K562 (cell line): ENCODE measurements around the gene CCSAP. TPM values are rescaled to one million over a fixed set of nuclear protein-coding genes. Genes with fewer than 3 reads are reported as not detected.

Source experiments
- ATAC-seq: fragments of 200-7000 bp; cut with Tn5 transposase; 3 replicates; pipeline ENCODE4 v1.9.1; 2020; ENCODE audit warnings: moderate library complexity
- BruUV-seq: library from RNA; stranded (reverse); fragments of 400-500 nt; replicated peaks from 2 replicates; lab custom pipeline; 2021; lab: Mats Ljungman, UMichigan
- CTCF ChIA-PET: fragments of 300-600 bp; formaldehyde crosslinking; extraction: SDS; loops from one replicate; lab custom pipeline; 2021; ENCODE audit warnings: low intra/inter-chr PET ratio; lab: Yijun Ruan, JAX
- POLR2A ChIA-PET: fragments of 300-600, 350-650 bp; sonication (Branson Sonifier 250); formaldehyde crosslinking; extraction: SDS; loops from one replicate; lab custom pipeline; 2021; ENCODE audit warnings: antibody characterized with exemption, inconsistent platforms; lab: Yijun Ruan, JAX
- DNase-seq, 4 experiments: peaks; one replicate each; pipeline versions ENCODE4 v3.0.0 to v3.0.0-alpha.2; 2011 to 2018; ENCODE audit warnings: low spot score in 3 of 4, mixed read lengths in 3 of 4; ENCODE audit errors: extremely low read depth in 1 of 4
- FAIRE-seq: peaks from 2 replicates; lab custom pipeline; 2011; peaks lifted over from hg19 to GRCh38; lab: Jason Lieb, UNC
- H2AFZ ChIP-seq: 2 replicates; pipeline ENCODE4 v1.6.0; 2011; ENCODE audit warnings: low read depth, low read length, control low read depth, inconsistent platforms
- H3K27ac ChIP-seq: fragments of 200-600 bp; 3 replicates; pipeline ENCODE4 v1.8.0; 2011; ENCODE audit warnings: low read depth, mild to moderate bottlenecking, control low read depth, inconsistent platforms, low read length, moderate library complexity, mixed read lengths; ENCODE audit errors: extremely low read depth
- H3K27me3 ChIP-seq, 2 experiments: fragments of 300-600 bp in 1 of 2; 2 replicates in 1 of 2; 3 replicates in 1 of 2; pipeline versions ENCODE4 v1.6.0 to v1.8.0; 2011; ENCODE audit warnings: inconsistent platforms in 2 of 2, low read length in 2 of 2, mild to moderate bottlenecking in 1 of 2, mixed read lengths in 1 of 2, moderate library complexity in 1 of 2; ENCODE audit not compliant: control insufficient read depth in 2 of 2, insufficient read depth in 2 of 2
- H3K36me3 ChIP-seq: fragments of 300-600 bp; 3 replicates; pipeline ENCODE4 v1.8.0; 2011; ENCODE audit warnings: mild to moderate bottlenecking, low read length, inconsistent platforms; ENCODE audit not compliant: control insufficient read depth, insufficient read depth
- H3K4me1 ChIP-seq, 2 experiments: fragments of 200-600 bp in 1 of 2; replicated peaks in 1 of 2; 2 replicates in 1 of 2; 3 replicates in 1 of 2; pipeline versions ENCODE4 v1.5.1 to v1.8.0; 2011; ENCODE audit warnings: inconsistent platforms in 2 of 2, low read length in 2 of 2, mild to moderate bottlenecking in 1 of 2, mixed read lengths in 1 of 2, moderate library complexity in 1 of 2; ENCODE audit not compliant: control insufficient read depth in 2 of 2, insufficient read depth in 2 of 2
- H3K4me2 ChIP-seq: 2 replicates; pipeline ENCODE4 v1.6.1; 2011; ENCODE audit warnings: low read length, control low read depth, inconsistent platforms, mixed read lengths; ENCODE audit not compliant: insufficient read depth
- H3K4me3 ChIP-seq: fragments of 200-600 bp; sonication (generic), shearing (Covaris generic); 2 replicates; pipeline ENCODE4 v1.5.1; 2016; ENCODE audit warnings: control low read depth, inconsistent platforms
- H3K79me2 ChIP-seq: fragments of 200-600 bp; 3 replicates; pipeline ENCODE4 v1.8.0; 2011; ENCODE audit warnings: low read length, inconsistent platforms; ENCODE audit not compliant: control insufficient read depth, insufficient read depth
- H3K9ac ChIP-seq, 2 experiments: 2 replicates each; pipeline versions ENCODE4 v1.6.0 to v1.6.1; 2011; ENCODE audit warnings: low read depth in 2 of 2, low read length in 2 of 2, control low read depth in 1 of 2, inconsistent platforms in 1 of 2, mild to moderate bottlenecking in 1 of 2, mixed read lengths in 1 of 2; ENCODE audit not compliant: insufficient read depth in 1 of 2
- H3K9me1 ChIP-seq: one replicate; pipeline ENCODE4 v1.6.0; 2011; ENCODE audit warnings: inconsistent platforms, mild to moderate bottlenecking, low read length, moderate library complexity; ENCODE audit not compliant: control insufficient read depth, insufficient read depth
- H3K9me3 ChIP-seq: replicated peaks from 2 replicates; pipeline ENCODE4 v1.5.1; 2011; ENCODE audit warnings: low read depth, low read length, inconsistent platforms; ENCODE audit not compliant: control insufficient read depth, insufficient read depth
- H4K20me1 ChIP-seq: replicated peaks from 2 replicates; pipeline ENCODE4 v1.6.1; 2011; ENCODE audit warnings: low read length, inconsistent platforms, mixed read lengths; ENCODE audit not compliant: control insufficient read depth, insufficient read depth
- BRD9 ChIP-seq: fragments of 450-650 bp; IDR thresholded peaks from 2 replicates; pipeline ENCODE4 v1.6.1; 2018; ENCODE audit warnings: low read depth; ENCODE audit not compliant: partially characterized antibody
- C11orf30 ChIP-seq: fragments of 450-650 bp; IDR thresholded peaks from 2 replicates; pipeline ENCODE4 v1.6.1; 2016; ENCODE audit warnings: low read depth, mild to moderate bottlenecking
- CBX8 ChIP-seq: fragments of 200-600 bp; sonication (generic); IDR thresholded peaks from 2 replicates; pipeline ENCODE4 v1.6.1; 2012; ENCODE audit warnings: borderline replicate concordance, mixed run types, low read depth, mild to moderate bottlenecking, moderate library complexity, mixed read lengths, low read length, control low read depth, inconsistent platforms; ENCODE audit not compliant: poor library complexity, severe bottlenecking; ENCODE audit errors: extremely low read depth
- CHD1 ChIP-seq: fragments of 200-600 bp; sonication (generic); IDR thresholded peaks from one replicate; pipeline ENCODE4 v1.6.1; 2012; ENCODE audit warnings: mild to moderate bottlenecking, moderate library complexity, low read length, inconsistent platforms
- CLOCK ChIP-seq: fragments of 250-450 bp; sonication (Bioruptor Pico); IDR thresholded peaks from 2 replicates; pipeline ENCODE4 v1.4.0; 2020; ENCODE audit warnings: mild to moderate bottlenecking, moderate library complexity, borderline replicate concordance
- EP400 ChIP-seq: fragments of 450-650 bp; IDR thresholded peaks from 2 replicates; pipeline ENCODE4 v1.6.1; 2017; ENCODE audit warnings: antibody characterized with exemption, mild to moderate bottlenecking, moderate library complexity
- HDAC8 ChIP-seq: fragments of 450-650 bp; IDR thresholded peaks from 2 replicates; pipeline ENCODE4 v1.6.1; 2016; ENCODE audit warnings: mild to moderate bottlenecking, missing genetic modification characterization, moderate library complexity, missing compliant biosample characterization
- IFI16 ChIP-seq: fragments of 250-450 bp; sonication (Bioruptor Pico); IDR thresholded peaks from 2 replicates; pipeline ENCODE4 v2.1.2; 2022; ENCODE audit warnings: mild to moderate bottlenecking, inconsistent platforms
- IRF2 ChIP-seq: sonication (generic); formaldehyde crosslinking; IDR thresholded peaks from 2 replicates; pipeline ENCODE4 v1.8.1; 2022; ENCODE audit warnings: mild to moderate bottlenecking, missing genetic modification reagents
- KDM5B ChIP-seq: fragments of 200-600 bp; sonication (generic); IDR thresholded peaks from 2 replicates; pipeline ENCODE4 v1.6.1; 2012; ENCODE audit warnings: low read depth, mild to moderate bottlenecking, moderate library complexity, low read length, control low read depth, inconsistent platforms; ENCODE audit not compliant: insufficient replicate concordance
- MAFG ChIP-seq: fragments of 450-650 bp; conservative IDR thresholded peaks from 2 replicates; pipeline ENCODE4 v1.6.1; 2016; ENCODE audit warnings: missing genetic modification characterization, missing compliant biosample characterization
- MTA1 ChIP-seq: fragments of 450-650 bp; IDR thresholded peaks from 2 replicates; pipeline ENCODE4 v1.6.1; 2017; ENCODE audit warnings: borderline replicate concordance
- PML ChIP-seq: IDR thresholded peaks from 2 replicates; pipeline ENCODE4 v1.6.1; 2012; ENCODE audit warnings: low read length, inconsistent platforms
- TAF9B ChIP-seq: fragments of 450-650 bp; IDR thresholded peaks from 2 replicates; pipeline ENCODE4 v1.6.1; 2018; ENCODE audit warnings: mild to moderate bottlenecking; ENCODE audit not compliant: partially characterized antibody
- TCF7 ChIP-seq: sonication (generic); IDR thresholded peaks from 2 replicates; pipeline ENCODE4 v1.6.1; 2016; ENCODE audit warnings: antibody characterized with exemption, borderline replicate concordance
- ZNF143 ChIP-seq: sonication (generic); formaldehyde crosslinking; IDR thresholded peaks from 2 replicates; pipeline ENCODE4 v1.9.0; 2022; ENCODE audit warnings: mild to moderate bottlenecking, missing genetic modification reagents
- ZNF785 ChIP-seq: fragments of 250-450 bp; sonication (Bioruptor Pico); IDR thresholded peaks from 2 replicates; pipeline ENCODE4 v1.4.0; 2020; ENCODE audit warnings: mild to moderate bottlenecking
- WGBS: fragments of 100-300 bp; shearing (Covaris generic); methylation state at CpG from one replicate; pipeline ENCODE4 v1.1.6; 2016; ENCODE audit warnings: low coverage, mixed read lengths; ENCODE audit not compliant: insufficient coverage; ENCODE audit errors: missing lambda C conversion rate; 5-methylcytosine and 5-hydroxymethylcytosine counted together
- in situ Hi-C: fragments of 300-500 bp; cut with MboI; formaldehyde crosslinking; loops from 4 replicates; pipeline ENCODE4 v1.15.0; 2018; ENCODE audit warnings: inconsistent platforms, mixed read lengths
- intact Hi-C: fragments of 100-400 bp; cut with micrococcal nuclease; formaldehyde crosslinking; loops from 2 replicates; pipeline ENCODE4 v1.14.2; 2022
- polyA plus RNA-seq, 8 experiments: library from polyadenylated mRNA; depleted of rRNA in 4 of 8; stranded (reverse) in 5 of 8; unstranded in 3 of 8; fragments of >200 nt; fragmentation: Nextera tagmentation in 2 of 8; fragmentation: Illumina TruSeq in 1 of 8; extraction: Ambion mirVana in 2 of 8; extraction: Trizol in 1 of 8; gene quantifications; 2 replicates each; pipeline versions ENCODE4 v1.2.1 to v1.2.3, GENCODE V29; 2011 to 2014; ENCODE audit warnings: inconsistent platforms in 1 of 8, missing spikeins in 1 of 8
- total RNA-seq, 7 experiments: library from RNA; depleted of rRNA in 6 of 7; stranded (reverse); fragments of >200 nt in 6 of 7; fragmentation: Illumina TruSeq in 2 of 7; extraction: Trizol in 2 of 7; gene quantifications; 2 replicates each; pipeline versions ENCODE4 v1.2.1 to v1.2.3, GENCODE V29; 2011 to 2021; ENCODE audit warnings: low replicate concordance in 1 of 7

Gene CCSAP
- total and polyA plus RNA-seq, 9 of the 15 experiments (the other 6 are each of a cell fraction or from before 2014, with no cell fraction given), result 3.6 to 15.9 (median 9.5) TPM

GRCh38 chr1:229376521-229376920 lies 33.7 kb upstream of the CCSAP start:
- FAIRE-seq, result no peak
- POLR2A ChIA-PET, result interaction anchor here (0.6 to 1.1 kb wide), 3 partner anchors 27 to 110 kb away, joined by 3 to 5 read pairs (median 5); no protein-coding TSS in a partner anchor

GRCh38 chr1:229374485-229374884 lies 31.6 kb upstream of the CCSAP start:
- Histone ChIP-seq H3K27ac (no peak overlapping the region), H4K20me1 (no peaks in the 10 kb centered on the region), H3K36me3 (no peaks in the 10 kb centered on the region), H3K4me3 (no peak overlapping the region), H3K9me1 (no peaks in the 10 kb centered on the region), H3K9me3 (no peaks in the 10 kb centered on the region), H3K27me3 (peaks cover 56 to 73% of the 10 kb centered on the region in 2 experiments), H3K9ac (no peak overlapping the region), H3K4me2 (no peak overlapping the region), H2AFZ (no peak overlapping the region), H3K4me1 (peaks cover 0 to 3% of the 10 kb centered on the region in 2 experiments; a peak in 1 of 5 replicates), H3K79me2 (no peaks in the 10 kb centered on the region)
- ChIA-PET POLR2A (interaction anchor here (0.6 to 0.9 kb wide), 2 partner anchors 66 to 184 kb away, joined by 3 read pairs; partner anchors contain the start of gene ABCB10), CTCF (no interaction called here)
- ATAC-seq, result no peak
- 2% methylated on average over 8 of the region's 8 CpGs for WGBS
- FAIRE-seq, result no peak
- in situ Hi-C loops, result no loop called here
- BruUV-seq, result no TSS peak
- DNase-seq, result no peak
- intact Hi-C loops, result no loop called here
- TF ChIP-seq CBX8 (no peak), C11orf30 (no peak), IFI16 (CRISPR knock-in tag) (no peak), CLOCK (CRISPR knock-in tag) (no peak), CHD1 (no peak), HDAC8 (tag) (no peak), MAFG (tag) (no peak), MTA1 (no peak), TCF7 (no peak), ZNF785 (CRISPR knock-in tag) (no peak), KDM5B (no peak)

More at GRCh38 chr1:229376521-229376920, 33.7 kb upstream of the CCSAP start:
- H3K36me3 ChIP-seq, result no peaks in the 10 kb centered on the region
- H3K9me1 ChIP-seq, result no peaks in the 10 kb centered on the region
- H3K9ac ChIP-seq, result no peak overlapping the region
- peaks cover 65 to 82% of the 10 kb centered on the region in 2 experiments for H3K27me3 ChIP-seq
- no peak for DNase-seq
- BruUV-seq, result no TSS peak
- H2AFZ ChIP-seq, result no peak overlapping the region
- no peak overlapping the region for H3K4me2 ChIP-seq
- H4K20me1 ChIP-seq, result 0 out of 2 replicates have a peak, but pooled peaks cover 2% of the 10 kb centered on the region
- H3K4me3 ChIP-seq, result no peak overlapping the region
- no peak for ATAC-seq
- intact Hi-C loops, result no loop called here
- no peak for TF ChIP-seq EP400
- TF ChIP-seq ZNF143 (CRISPR knock-in tag), result no peak
- TF ChIP-seq BRD9, result no peak
- no peak for TF ChIP-seq IRF2 (CRISPR knock-in tag)
- no peak for TF ChIP-seq TAF9B
- no peak for TF ChIP-seq PML
- CTCF ChIA-PET, result no interaction called here
- under 1% methylated on average over 6 of the region's 6 CpGs for WGBS
- in situ Hi-C loops, result no loop called here
- no peak overlapping the region for H3K27ac ChIP-seq
- peaks cover 0 to 3% of the 10 kb centered on the region in 2 experiments; a peak in 1 of 5 replicates for H3K4me1 ChIP-seq
- no peaks in the 10 kb centered on the region for H3K9me3 ChIP-seq
- H3K79me2 ChIP-seq, result no peaks in the 10 kb centered on the region
